HCT116 (cell line): ENCODE data around the gene SLC27A2. TPM values are rescaled to one million over a fixed set of nuclear protein-coding genes. Genes with fewer than 3 reads are reported as not detected.

Experiments
- ATAC-seq: fragments of 200-7000 bp; cut with Tn5 transposase; 2 replicates; pipeline ENCODE4 v1.9.1; 2020; ENCODE audit warnings: mild to moderate bottlenecking, moderate library complexity
- BruUV-seq: library from RNA; stranded (reverse); fragments of 400-500 nt; replicated peaks from 2 replicates; lab custom pipeline; 2021; lab: Mats Ljungman, UMichigan
- CTCF ChIA-PET: fragments of 300-600 bp; sonication (Branson Sonifier 250); formaldehyde crosslinking; loops from one replicate; lab custom pipeline; 2021; ENCODE audit warnings: antibody characterized with exemption; lab: Charles Lee
- POLR2A ChIA-PET: fragments of 300-600, 350-600 bp; sonication (Branson Sonifier 250); formaldehyde crosslinking; loops from one replicate; lab custom pipeline; 2021; ENCODE audit warnings: antibody characterized with exemption; lab: Charles Lee
- RAD21 ChIA-PET, 2 experiments: fragments of 300-600 bp; sonication (Branson Sonifier 250); formaldehyde crosslinking; loops; one replicate each; lab custom pipeline; 2023; ENCODE audit warnings: low total read pairs in 2 of 2; ENCODE audit not compliant: uncharacterized antibody in 2 of 2, unreplicated experiment in 2 of 2, low non-redundant PET in 1 of 2; lab: Charles Lee
- DNase-seq: peaks from one replicate; pipeline ENCODE4 v3.0.0-alpha.2; 2010; ENCODE audit warnings: low read depth, low spot score
- H2AFZ ChIP-seq: fragments of 200-600 bp; shearing (Covaris generic), sonication (generic); 2 replicates; pipeline ENCODE4 v1.6.1; 2017; ENCODE audit warnings: low read depth, mixed run types, mixed read lengths, antibody characterized with exemption, low read length; ENCODE audit not compliant: poor library complexity, severe bottlenecking
- H3K27ac ChIP-seq: 2 replicates; pipeline ENCODE4 v1.5.1; 2012; ENCODE audit warnings: low read depth, low read length
- H3K27me3 ChIP-seq: fragments of 200-600 bp; sonication (generic); 2 replicates; pipeline ENCODE4 v1.6.1; 2016; ENCODE audit warnings: mixed run types, low read length, mixed read lengths; ENCODE audit not compliant: insufficient read depth
- H3K36me3 ChIP-seq, 2 experiments: fragments of 200-500 bp in 1 of 2; fragments of 200-600 bp in 1 of 2; sonication (Bioruptor generic) in 1 of 2; sonication (generic) in 1 of 2; 2 replicates each; pipeline versions ENCODE4 v1.5.1 to v1.6.1; 2014 to 2016; ENCODE audit warnings: low read length in 2 of 2, inconsistent platforms in 1 of 2, mixed read lengths in 1 of 2, mixed run types in 1 of 2; ENCODE audit not compliant: insufficient read depth in 2 of 2, control insufficient read depth in 1 of 2
- H3K4me1 ChIP-seq, 2 experiments: fragments of 200-600 bp in 1 of 2; sonication (generic) in 1 of 2; 2 replicates each; pipeline versions ENCODE4 v1.5.1 to v1.6.1; 2012 to 2017; ENCODE audit warnings: low read length in 2 of 2, inconsistent platforms in 1 of 2, mild to moderate bottlenecking in 1 of 2, mixed read lengths in 1 of 2, mixed run types in 1 of 2, moderate library complexity in 1 of 2; ENCODE audit not compliant: insufficient read depth in 2 of 2, control insufficient read depth in 1 of 2
- H3K4me2 ChIP-seq: fragments of 200-600 bp; sonication (generic); 2 replicates; pipeline ENCODE4 v1.6.1; 2017; ENCODE audit warnings: mixed run types, low read length, mixed read lengths
- H3K4me3 ChIP-seq, 2 experiments: fragments of 200-600 bp in 1 of 2; sonication (generic) in 1 of 2; replicated peaks in 1 of 2; 2 replicates each; pipeline ENCODE4 v1.5.1; 2011 to 2016; ENCODE audit warnings: low read length in 2 of 2, control low read depth in 1 of 2, low read depth in 1 of 2, mild to moderate bottlenecking in 1 of 2, mixed read lengths in 1 of 2, mixed run types in 1 of 2
- H3K79me2 ChIP-seq: fragments of 200-600 bp; sonication (generic); 2 replicates; pipeline ENCODE4 v1.6.1; 2017; ENCODE audit warnings: mild to moderate bottlenecking, mixed run types, low read length, moderate library complexity, mixed read lengths; ENCODE audit not compliant: insufficient read depth
- H3K9ac ChIP-seq: fragments of 200-600 bp; sonication (generic); 2 replicates; pipeline ENCODE4 v1.6.1; 2016; ENCODE audit warnings: low read length, mixed read lengths
- H3K9me2 ChIP-seq: fragments of 200-600 bp; sonication (generic), shearing (Covaris generic); 2 replicates; pipeline ENCODE4 v1.6.1; 2017; ENCODE audit warnings: mixed run types, mild to moderate bottlenecking, moderate library complexity; ENCODE audit not compliant: insufficient read depth
- H3K9me3 ChIP-seq, 2 experiments: fragments of 200-500 bp in 1 of 2; fragments of 200-600 bp in 1 of 2; sonication (Bioruptor generic) in 1 of 2; sonication (generic) in 1 of 2; 2 replicates each; pipeline ENCODE4 v1.6.1; 2014 to 2017; ENCODE audit warnings: low read length in 2 of 2, mixed read lengths in 2 of 2, inconsistent platforms in 1 of 2, low read depth in 1 of 2, mild to moderate bottlenecking in 1 of 2, mixed run types in 1 of 2, moderate library complexity in 1 of 2; ENCODE audit not compliant: control insufficient read depth in 1 of 2, insufficient read depth in 1 of 2
- H4K20me1 ChIP-seq: fragments of 200-600 bp; sonication (generic), shearing (Covaris generic); 2 replicates; pipeline ENCODE4 v1.6.1; 2017; ENCODE audit warnings: mixed run types, mild to moderate bottlenecking, moderate library complexity; ENCODE audit not compliant: insufficient read depth
- CBX3 ChIP-seq: IDR thresholded peaks from 2 replicates; pipeline ENCODE4 v1.6.1; 2012; ENCODE audit warnings: low read depth
- CEBPB ChIP-seq: IDR thresholded peaks from 2 replicates; pipeline ENCODE4 v1.6.1; 2012; ENCODE audit warnings: low read depth
- EGR1 ChIP-seq: IDR thresholded peaks from 2 replicates; pipeline ENCODE4 v1.6.1; 2012; ENCODE audit warnings: low read depth
- ELF1 ChIP-seq: IDR thresholded peaks from 2 replicates; pipeline ENCODE4 v1.6.1; 2012; ENCODE audit warnings: low read depth, borderline replicate concordance
- EZH2 ChIP-seq: fragments of 200-600 bp; sonication (generic); IDR thresholded peaks from 2 replicates; pipeline ENCODE4 v1.6.1; 2017; ENCODE audit warnings: antibody characterized with exemption, mixed run types
- EZH2phosphoT487 ChIP-seq: fragments of 200-600 bp; IDR thresholded peaks from 2 replicates; pipeline ENCODE4 v1.6.1; 2018; ENCODE audit warnings: antibody characterized with exemption, borderline replicate concordance
- MAX ChIP-seq: IDR thresholded peaks from 2 replicates; pipeline ENCODE4 v1.6.1; 2012
- POLR2A ChIP-seq: IDR thresholded peaks from 2 replicates; pipeline ENCODE4 v1.7.0; 2011; ENCODE audit warnings: borderline replicate concordance; ENCODE audit not compliant: insufficient read depth, insufficient read length; ENCODE audit errors: extremely low read depth
- POLR2AphosphoS5 ChIP-seq: IDR thresholded peaks from 2 replicates; pipeline ENCODE4 v1.6.1; 2011; ENCODE audit warnings: mild to moderate bottlenecking, low read depth, low read length, moderate library complexity
- RAD21 ChIP-seq: IDR thresholded peaks from 2 replicates; pipeline ENCODE4 v1.6.1; 2012; ENCODE audit warnings: low read depth, mild to moderate bottlenecking
- SIN3A ChIP-seq: IDR thresholded peaks from 2 replicates; pipeline ENCODE4 v1.6.1; 2012; ENCODE audit warnings: low read depth
- TCF7L2 ChIP-seq: IDR thresholded peaks from 2 replicates; pipeline ENCODE4 v1.7.0; 2011; ENCODE audit warnings: borderline replicate concordance, inconsistent platforms; ENCODE audit not compliant: insufficient read depth, insufficient read length; ENCODE audit errors: extremely low read depth
- YY1 ChIP-seq: IDR thresholded peaks from 2 replicates; pipeline ENCODE4 v1.6.1; 2011; ENCODE audit warnings: low read length, low read depth, moderate library complexity, mild to moderate bottlenecking; ENCODE audit not compliant: insufficient replicate concordance; ENCODE audit errors: extremely low read depth
- ZNF274 ChIP-seq: fragments of 200-500 bp; sonication (Bioruptor generic); IDR thresholded peaks from 2 replicates; pipeline ENCODE4 v1.6.1; 2014; ENCODE audit warnings: mild to moderate bottlenecking, low read depth, low read length, inconsistent platforms
- intact Hi-C: fragments of 100-400 bp; cut with micrococcal nuclease; formaldehyde crosslinking; loops from 2 replicates; pipeline ENCODE4 v1.10.0; 2022
- total RNA-seq: library from RNA; stranded (reverse); gene quantifications from one replicate; pipeline ENCODE4 v1.2.1, GENCODE V29; 2021; ENCODE audit not compliant: unreplicated experiment
- TF ChIP-seq, protein P1 (sequence below): IDR thresholded peaks from 2 replicates; pipeline ENCODE4 v1.6.1; 2012
- TF ChIP-seq, protein P2 (sequence below): IDR thresholded peaks from 2 replicates; pipeline ENCODE4 v1.6.1; 2012; ENCODE audit warnings: low read depth

The SLC27A2 gene
- total RNA-seq, 1 experiment from 2014 or later = 14.0 TPM

DNA sequence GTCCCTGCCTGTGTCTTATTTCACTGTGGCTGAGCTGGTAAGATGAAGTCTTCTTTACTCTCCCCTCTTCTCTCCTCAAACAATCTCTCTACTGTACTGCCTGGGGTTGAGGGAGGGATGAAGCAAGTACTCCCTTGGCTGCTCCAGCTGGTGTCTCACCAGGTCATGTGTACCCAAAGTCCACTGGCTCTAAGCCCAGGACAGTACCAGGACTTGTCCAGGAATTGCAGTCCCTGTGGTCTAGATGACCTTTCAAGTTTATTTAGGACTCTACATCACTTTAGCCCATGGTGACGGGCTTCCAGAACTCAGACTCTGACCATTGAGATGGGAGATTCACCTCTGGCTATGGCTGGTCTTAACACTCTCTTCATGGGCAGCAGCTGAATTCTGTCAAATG lies 17.5 kb upstream of the SLC27A2 start:
- intact Hi-C loops = no loop called here
- ChIA-PET POLR2A (no interaction called here), RAD21 (no interaction called here), CTCF (no interaction called here)
- no peak overlapping the region for H3K4me3 ChIP-seq
- peaks cover 10 to 41% of the 10 kb centered on the region in 2 experiments for H3K4me1 ChIP-seq
- H3K79me2 ChIP-seq = no peaks in the 10 kb centered on the region
- no peaks in the 10 kb centered on the region for H3K36me3 ChIP-seq
- H4K20me1 ChIP-seq = no peaks in the 10 kb centered on the region
- no peak for DNase-seq
- no peak overlapping the region for H3K9ac ChIP-seq
- BruUV-seq = no TSS peak
- H3K9me3 ChIP-seq = no peaks in the 10 kb centered on the region
- no peaks in the 10 kb centered on the region for H3K27me3 ChIP-seq
- no peaks in the 10 kb centered on the region for H3K9me2 ChIP-seq
- TF ChIP-seq CEBPB (no peak), ZNF274 (no peak), ELF1 (no peak), TCF7L2 (no peak), YY1 (no peak), CBX3 (no peak), MAX (no peak), POLR2AphosphoS5 (no peak), POLR2A (no peak), SIN3A (no peak), EZH2 (no peak), EZH2phosphoT487 (no peak), EGR1 (no peak), RAD21 (no peak)
- TF ChIP-seq, protein P1, sequence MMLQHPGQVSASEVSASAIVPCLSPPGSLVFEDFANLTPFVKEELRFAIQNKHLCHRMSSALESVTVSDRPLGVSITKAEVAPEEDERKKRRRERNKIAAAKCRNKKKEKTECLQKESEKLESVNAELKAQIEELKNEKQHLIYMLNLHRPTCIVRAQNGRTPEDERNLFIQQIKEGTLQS = no peak
- TF ChIP-seq, protein P2, sequence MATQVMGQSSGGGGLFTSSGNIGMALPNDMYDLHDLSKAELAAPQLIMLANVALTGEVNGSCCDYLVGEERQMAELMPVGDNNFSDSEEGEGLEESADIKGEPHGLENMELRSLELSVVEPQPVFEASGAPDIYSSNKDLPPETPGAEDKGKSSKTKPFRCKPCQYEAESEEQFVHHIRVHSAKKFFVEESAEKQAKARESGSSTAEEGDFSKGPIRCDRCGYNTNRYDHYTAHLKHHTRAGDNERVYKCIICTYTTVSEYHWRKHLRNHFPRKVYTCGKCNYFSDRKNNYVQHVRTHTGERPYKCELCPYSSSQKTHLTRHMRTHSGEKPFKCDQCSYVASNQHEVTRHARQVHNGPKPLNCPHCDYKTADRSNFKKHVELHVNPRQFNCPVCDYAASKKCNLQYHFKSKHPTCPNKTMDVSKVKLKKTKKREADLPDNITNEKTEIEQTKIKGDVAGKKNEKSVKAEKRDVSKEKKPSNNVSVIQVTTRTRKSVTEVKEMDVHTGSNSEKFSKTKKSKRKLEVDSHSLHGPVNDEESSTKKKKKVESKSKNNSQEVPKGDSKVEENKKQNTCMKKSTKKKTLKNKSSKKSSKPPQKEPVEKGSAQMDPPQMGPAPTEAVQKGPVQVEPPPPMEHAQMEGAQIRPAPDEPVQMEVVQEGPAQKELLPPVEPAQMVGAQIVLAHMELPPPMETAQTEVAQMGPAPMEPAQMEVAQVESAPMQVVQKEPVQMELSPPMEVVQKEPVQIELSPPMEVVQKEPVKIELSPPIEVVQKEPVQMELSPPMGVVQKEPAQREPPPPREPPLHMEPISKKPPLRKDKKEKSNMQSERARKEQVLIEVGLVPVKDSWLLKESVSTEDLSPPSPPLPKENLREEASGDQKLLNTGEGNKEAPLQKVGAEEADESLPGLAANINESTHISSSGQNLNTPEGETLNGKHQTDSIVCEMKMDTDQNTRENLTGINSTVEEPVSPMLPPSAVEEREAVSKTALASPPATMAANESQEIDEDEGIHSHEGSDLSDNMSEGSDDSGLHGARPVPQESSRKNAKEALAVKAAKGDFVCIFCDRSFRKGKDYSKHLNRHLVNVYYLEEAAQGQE = no peak
- no peak overlapping the region for H2AFZ ChIP-seq
- ATAC-seq = no peak
- H3K27ac ChIP-seq = no peak overlapping the region
- no peak overlapping the region for H3K4me2 ChIP-seq
